CD4-positive, alpha-beta T cell (primary cell): ENCODE measurements around the gene PCGF3. TPM values are rescaled to one million over a fixed set of nuclear protein-coding genes. Genes with fewer than 3 reads are reported as not detected.
A peak's percentile ranks its signal among the peaks of the same experiment; 100 is the strongest.

Experiments used
- ATAC-seq: fragments of 200-7000 bp; cut with Tn5 transposase; one replicate; pipeline ENCODE4 v1.10.0; 2022; ENCODE audit warnings: mild to moderate bottlenecking; ENCODE audit not compliant: poor library complexity
- CTCF ChIA-PET: fragments of 350-600 bp; sonication (Branson Sonifier 250); formaldehyde crosslinking; loops from one replicate; lab custom pipeline; 2021; ENCODE audit warnings: antibody characterized with exemption, inconsistent platforms; lab: Charles Lee
- POLR2A ChIA-PET: fragments of 350-600 bp; sonication (Branson Sonifier 250); formaldehyde crosslinking; loops from one replicate; lab custom pipeline; 2021; ENCODE audit warnings: antibody characterized with exemption, inconsistent platforms; lab: Charles Lee
- DNase-seq, 14 experiments: peaks; one replicate each; pipeline ENCODE4 v3.0.0-alpha.2; 2013 to 2020; ENCODE audit warnings: mixed read lengths in 2 of 14
- H3K27ac ChIP-seq, 2 donors: one replicate each; pipeline versions ENCODE4 v1.5.1 to v1.7.0; 2013; ENCODE audit warnings: low read length in 2 of 2, low read depth in 1 of 2, mild to moderate bottlenecking in 1 of 2
- H3K27me3 ChIP-seq, 2 experiments: 1 replicate in 1 of 2; 2 replicates in 1 of 2; pipeline versions ENCODE4 v1.6.1 to v1.7.0; 2013; ENCODE audit warnings: low read length in 2 of 2, control low read depth in 1 of 2, mild to moderate bottlenecking in 1 of 2, moderate library complexity in 1 of 2; ENCODE audit not compliant: insufficient read depth in 2 of 2, control insufficient read depth in 1 of 2
- H3K36me3 ChIP-seq: one replicate; pipeline ENCODE4 v1.6.1; 2013; ENCODE audit warnings: low read length, control low read depth; ENCODE audit not compliant: insufficient read depth
- H3K4me1 ChIP-seq: one replicate; pipeline ENCODE4 v1.6.1; 2013; ENCODE audit warnings: low read length, control low read depth; ENCODE audit not compliant: insufficient read depth
- H3K4me3 ChIP-seq: one replicate; pipeline ENCODE4 v1.5.1; 2013; ENCODE audit warnings: mild to moderate bottlenecking, low read length, moderate library complexity
- H3K9me3 ChIP-seq, 2 experiments: 1 replicate in 1 of 2; 2 replicates in 1 of 2; pipeline versions ENCODE4 v1.6.1 to v1.7.0; 2013; ENCODE audit warnings: low read length in 2 of 2, mild to moderate bottlenecking in 2 of 2, control low read depth in 1 of 2, moderate library complexity in 1 of 2; ENCODE audit not compliant: control insufficient read depth in 1 of 2, insufficient read depth in 1 of 2
- H3K27ac Mint-ChIP-seq: one replicate; pipeline ENCODE4 v1.8.0; 2020; ENCODE audit warnings: mixed read lengths
- H3K27me3 Mint-ChIP-seq: one replicate; pipeline ENCODE4 v1.8.0; 2021; ENCODE audit warnings: mixed read lengths
- H3K36me3 Mint-ChIP-seq: one replicate; pipeline ENCODE4 v1.8.0; 2021; ENCODE audit warnings: low read depth, mixed read lengths
- H3K4me1 Mint-ChIP-seq: one replicate; pipeline ENCODE4 v1.8.0; 2021; ENCODE audit warnings: low read depth, mixed read lengths
- H3K4me3 Mint-ChIP-seq: one replicate; pipeline ENCODE4 v1.8.0; 2020; ENCODE audit warnings: mild to moderate bottlenecking, mixed read lengths
- H3K9me3 Mint-ChIP-seq: one replicate; pipeline ENCODE4 v1.8.0; 2020; ENCODE audit warnings: mixed read lengths
- CTCF ChIP-seq: fragments of 200-600 bp; IDR thresholded peaks from one replicate; pipeline ENCODE4 v1.8.0; 2022; ENCODE audit warnings: antibody characterized with exemption, mild to moderate bottlenecking
- intact Hi-C, 2 experiments: fragments of 100-400 bp; cut with DNase I in 1 of 2; cut with micrococcal nuclease in 1 of 2; formaldehyde crosslinking; loops; one replicate each; pipeline versions ENCODE4 v1.15.1 to v1.9.0; 2023 to 2025; cut with DNase I, micrococcal nuclease
- total RNA-seq, 174 experiments: library from RNA in 2 of 174; stranded (reverse) in 2 of 174; gene quantifications; one replicate each; pipeline ENCODE4 v1.2.3 and lab custom pipeline; 2021 to 2026

PCGF3 gene
- total RNA-seq, 2 experiments from 2014 or later: 45.1 to 48.6 TPM

GRCh38 chr4:685679-686412 is 19.8 kb upstream of the PCGF3 start:
- H3K36me3 ChIP-seq: no peaks in the 10 kb centered on the region
- no peak for TF ChIP-seq CTCF
- intact Hi-C loops: no loop called here
- H3K4me3 ChIP-seq: no peak overlapping the region
- peaks cover 6 to 17% of the 10 kb centered on the region in 2 experiments for H3K27me3 ChIP-seq
- Mint-ChIP-seq H3K36me3 (no peaks in the 10 kb centered on the region), H3K4me1 (no peaks in the 10 kb centered on the region), H3K9me3 (no peaks in the 10 kb centered on the region), H3K27me3 (peaks cover 22% of the 10 kb centered on the region), H3K4me3 (no peak overlapping the region), H3K27ac (no peak overlapping the region)
- DNase-seq (peak in 1 of 14 experiments; percentile 22), ATAC-seq (no peak)
- H3K27ac ChIP-seq: no peak overlapping the region
- CTCF ChIA-PET: no interaction called here
- peaks cover 30% of the 10 kb centered on the region for H3K4me1 ChIP-seq
- POLR2A ChIA-PET: no interaction called here
- H3K9me3 ChIP-seq: peaks cover 0 to 11% of the 10 kb centered on the region in 2 experiments

DNA sequence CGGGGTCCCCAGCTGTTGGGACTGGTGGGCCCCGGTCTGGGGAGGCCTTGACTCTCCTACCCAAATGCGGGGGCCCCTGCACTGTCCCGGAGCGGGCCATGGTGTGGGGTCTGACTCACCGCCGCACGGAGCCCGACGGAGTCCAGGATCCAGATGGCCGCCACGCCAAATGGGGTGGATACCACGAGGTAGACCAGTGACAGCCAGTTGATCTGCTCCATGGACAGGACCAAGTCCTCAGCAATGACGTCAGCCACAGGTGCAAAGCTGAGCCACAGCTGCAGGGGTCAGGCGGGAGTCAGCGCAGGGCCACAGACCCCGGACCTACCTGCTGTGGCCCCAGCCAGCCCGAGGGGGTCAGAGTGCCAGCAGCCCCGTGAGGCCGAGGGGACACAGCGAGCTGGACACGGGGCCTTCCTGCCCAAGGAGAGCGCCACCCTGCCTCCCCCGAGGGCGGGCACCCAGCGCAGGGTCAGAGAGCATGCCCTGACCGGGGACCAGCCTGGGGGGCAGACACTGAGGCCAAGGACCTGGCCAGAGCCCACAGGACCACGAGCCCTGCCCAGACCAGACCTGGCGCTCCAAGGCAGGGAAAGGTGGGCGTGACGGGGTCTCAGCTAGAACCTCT is 19.1 kb upstream of the PCGF3 start:
- H3K4me3 Mint-ChIP-seq: no peak overlapping the region
- ChIA-PET POLR2A (no interaction called here), CTCF (no interaction called here)
- H3K4me3 ChIP-seq: no peak overlapping the region
- H3K36me3 ChIP-seq: no peaks in the 10 kb centered on the region
- no peak overlapping the region for H3K27ac ChIP-seq
- H3K27me3 ChIP-seq: peaks cover 6 to 17% of the 10 kb centered on the region in 2 experiments
- ATAC-seq: no peak
- peaks cover 25% of the 10 kb centered on the region for H3K4me1 ChIP-seq
- no peak overlapping the region for H3K27ac Mint-ChIP-seq
- peaks cover 22% of the 10 kb centered on the region for H3K27me3 Mint-ChIP-seq
- H3K4me1 Mint-ChIP-seq: no peaks in the 10 kb centered on the region
- TF ChIP-seq CTCF: no peak
- intact Hi-C loops: no loop called here
- H3K36me3 Mint-ChIP-seq: no peaks in the 10 kb centered on the region
- peaks cover 0 to 11% of the 10 kb centered on the region in 2 experiments for H3K9me3 ChIP-seq
- H3K9me3 Mint-ChIP-seq: no peaks in the 10 kb centered on the region
- DNase-seq: peak in 1 of 14 experiments; percentile 29

DNA sequence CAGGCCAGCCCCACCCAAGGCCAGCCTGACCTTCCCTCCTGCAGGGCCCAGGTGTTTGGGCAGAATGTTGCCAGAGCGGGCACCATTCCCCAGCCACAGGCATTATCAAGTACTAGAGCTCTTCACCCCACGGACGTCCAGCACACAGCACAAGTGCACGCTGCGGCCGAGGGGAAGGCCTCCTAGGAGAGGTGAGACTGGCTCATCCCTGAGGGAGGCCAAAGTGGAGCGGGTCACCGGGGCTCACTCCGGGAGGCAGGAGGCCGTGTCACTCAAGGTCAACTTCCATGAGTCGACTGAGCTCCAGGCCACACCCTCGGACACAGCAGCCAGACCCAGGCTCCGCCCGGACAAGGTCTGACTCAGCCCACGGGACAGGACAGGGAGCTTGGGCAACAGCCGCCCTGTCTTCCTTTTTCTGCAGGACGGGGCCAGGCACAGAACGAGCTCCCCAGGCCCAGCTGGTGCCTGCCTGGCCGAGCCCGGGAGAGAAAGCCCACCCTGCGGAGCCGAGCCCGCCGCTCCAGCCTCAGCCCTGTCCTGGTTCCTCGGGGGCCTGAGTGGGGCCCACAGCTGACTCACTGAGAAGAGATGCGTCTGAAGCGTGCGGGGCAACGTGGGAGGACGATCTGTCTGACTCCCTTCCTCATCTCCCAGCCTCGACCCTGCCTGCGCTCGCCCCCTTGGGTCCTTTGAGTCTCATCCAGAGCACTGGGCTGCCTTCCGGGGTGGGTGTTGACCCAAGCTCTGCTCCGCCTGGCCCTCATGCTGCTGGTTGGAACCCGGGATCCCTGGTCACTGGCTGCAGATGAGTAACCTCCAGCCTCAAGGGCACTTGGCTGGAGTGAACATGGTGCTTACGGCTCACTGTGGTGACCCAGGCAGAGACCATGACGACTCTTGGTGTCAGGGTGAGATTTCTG is 18.3 kb upstream of the PCGF3 start:
- no peak for TF ChIP-seq CTCF
- Mint-ChIP-seq H3K27me3 (peaks cover 26% of the 10 kb centered on the region), H3K9me3 (no peaks in the 10 kb centered on the region), H3K27ac (no peak overlapping the region), H3K4me3 (no peak overlapping the region), H3K4me1 (no peaks in the 10 kb centered on the region), H3K36me3 (no peaks in the 10 kb centered on the region)
- ChIA-PET CTCF (no interaction called here), POLR2A (no interaction called here)
- peaks cover 0 to 11% of the 10 kb centered on the region in 2 experiments for H3K9me3 ChIP-seq
- intact Hi-C loops: no loop called here
- no peaks in the 10 kb centered on the region for H3K36me3 ChIP-seq
- H3K27ac ChIP-seq: no peak overlapping the region
- peaks cover 21% of the 10 kb centered on the region for H3K4me1 ChIP-seq
- ATAC-seq (no peak), DNase-seq (peak in 2 of 14 experiments; percentile 66 to 77)
- H3K27me3 ChIP-seq: peaks cover 6 to 17% of the 10 kb centered on the region in 2 experiments
- no peak overlapping the region for H3K4me3 ChIP-seq
